ENCODE results near the gene SPEF2. TPM values are rescaled to one million over a fixed set of nuclear protein-coding genes. Genes with fewer than 3 reads are reported as not detected.
"Not testable (repeated sequence)": the region's sequence is repeated elsewhere in the genome, so short reads cannot be mapped to it uniquely, and the experiment has no call there.

The SPEF2 gene
- total and polyA plus RNA-seq, 9 of the 15 experiments (the other 6 are each of a cell fraction or from before 2014, with no cell fraction given) = 0.11 to 0.62 (median 0.20) TPM; not detected in 2

DNA sequence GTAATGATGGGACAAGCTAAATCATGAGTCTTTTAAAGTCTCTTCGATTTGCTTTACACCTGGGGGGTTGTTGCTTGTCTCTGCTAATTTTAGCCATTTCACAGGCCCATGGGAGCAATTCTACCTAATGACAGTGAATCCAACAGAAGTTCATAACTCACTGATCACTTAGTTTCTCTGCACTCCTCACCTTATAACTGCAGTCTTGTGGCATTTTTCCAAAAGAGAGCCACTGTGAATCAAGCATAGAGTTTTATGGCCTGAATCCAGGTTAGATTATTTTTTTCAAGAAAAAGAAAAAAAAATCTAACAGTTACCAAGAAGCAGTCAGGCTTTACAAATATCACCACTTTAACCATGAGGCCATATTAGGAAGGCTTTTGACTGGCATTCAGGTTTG, 237.5 kb downstream of the SPEF2 start (continued):
- TF ChIP-seq, protein P1, sequence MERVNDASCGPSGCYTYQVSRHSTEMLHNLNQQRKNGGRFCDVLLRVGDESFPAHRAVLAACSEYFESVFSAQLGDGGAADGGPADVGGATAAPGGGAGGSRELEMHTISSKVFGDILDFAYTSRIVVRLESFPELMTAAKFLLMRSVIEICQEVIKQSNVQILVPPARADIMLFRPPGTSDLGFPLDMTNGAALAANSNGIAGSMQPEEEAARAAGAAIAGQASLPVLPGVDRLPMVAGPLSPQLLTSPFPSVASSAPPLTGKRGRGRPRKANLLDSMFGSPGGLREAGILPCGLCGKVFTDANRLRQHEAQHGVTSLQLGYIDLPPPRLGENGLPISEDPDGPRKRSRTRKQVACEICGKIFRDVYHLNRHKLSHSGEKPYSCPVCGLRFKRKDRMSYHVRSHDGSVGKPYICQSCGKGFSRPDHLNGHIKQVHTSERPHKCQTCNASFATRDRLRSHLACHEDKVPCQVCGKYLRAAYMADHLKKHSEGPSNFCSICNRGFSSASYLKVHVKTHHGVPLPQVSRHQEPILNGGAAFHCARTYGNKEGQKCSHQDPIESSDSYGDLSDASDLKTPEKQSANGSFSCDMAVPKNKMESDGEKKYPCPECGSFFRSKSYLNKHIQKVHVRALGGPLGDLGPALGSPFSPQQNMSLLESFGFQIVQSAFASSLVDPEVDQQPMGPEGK (CRISPR knock-in tag; IDR thresholded peaks at IDR 0.05; ENCODE audit: borderline replicate concordance) = no peak

- H3K27ac ChIP-seq (ENCODE audit: extremely low read depth, low read depth, low read length); intact Hi-C loops (cut with micrococcal nuclease); H3K36me3 ChIP-seq (ENCODE audit: control insufficient read depth, insufficient read depth, low read length); H4K20me1 ChIP-seq (replicated peaks; ENCODE audit: control insufficient read depth, insufficient read depth, low read length); H3K79me2 ChIP-seq (ENCODE audit: control insufficient read depth, insufficient read depth, low read length); in situ Hi-C loops (cut with MboI); H3K4me1 ChIP-seq (replicated peaks in 1 of 2; ENCODE audit: control insufficient read depth in 2 of 2, insufficient read depth in 2 of 2, low read length in 2 of 2); DNase-seq (ENCODE audit: extremely low read depth in 1 of 4, low spot score in 3 of 4); H3K9me3 ChIP-seq (replicated peaks; ENCODE audit: control insufficient read depth, insufficient read depth, low read depth, low read length); CTCF ChIA-PET (ENCODE audit: low intra/inter-chr PET ratio); H3K4me2 ChIP-seq (ENCODE audit: insufficient read depth, low read length); H2AFZ ChIP-seq (ENCODE audit: low read depth, low read length); H3K9ac ChIP-seq (ENCODE audit: insufficient read depth in 1 of 2, low read depth in 2 of 2, low read length in 2 of 2); BruUV-seq (replicated peaks); ATAC-seq; H3K27me3 ChIP-seq (ENCODE audit: control insufficient read depth in 2 of 2, insufficient read depth in 2 of 2, low read length in 2 of 2); H3K4me3 ChIP-seq; FAIRE-seq; H3K9me1 ChIP-seq (ENCODE audit: control insufficient read depth, insufficient read depth, low read length): not testable (repeated sequence)
- WGBS (ENCODE audit: insufficient coverage, low coverage, missing lambda C conversion rate) = 3% methylated on average over 5 of the region's 5 CpGs
- POLR2A ChIA-PET = interaction anchor here (0.6 kb wide), 1 partner anchor 624 kb away, joined by 5 read pairs; no protein-coding TSS in a partner anchor
These were observed 238.6 kb downstream of the SPEF2 start for GRCh38 chr5:35856186-35856764.
